HFFc6 (cell line): ENCODE data around the gene NPLOC4. TPM values are rescaled to one million over a fixed set of nuclear protein-coding genes. Genes with fewer than 3 reads are reported as not detected.

ENCODE experiments used
- DNase-seq: peaks from one replicate; pipeline ENCODE4 v3.0.0-alpha.2; 2018
- H3K27ac Mint-ChIP-seq: 2 replicates; pipeline ENCODE4 v1.8.0; 2020; ENCODE audit warnings: mild to moderate bottlenecking, mixed read lengths
- H3K27me3 Mint-ChIP-seq: 2 replicates; pipeline ENCODE4 v1.8.0; 2021; ENCODE audit warnings: mild to moderate bottlenecking, moderate library complexity, mixed read lengths; ENCODE audit not compliant: insufficient read depth
- H3K36me3 Mint-ChIP-seq: 2 replicates; pipeline ENCODE4 v1.8.0; 2021; ENCODE audit warnings: low read depth, mixed read lengths
- H3K4me1 Mint-ChIP-seq: 2 replicates; pipeline ENCODE4 v1.8.0; 2020; ENCODE audit warnings: low read depth, mixed read lengths
- H3K4me3 Mint-ChIP-seq: 2 replicates; pipeline ENCODE4 v1.8.0; 2020; ENCODE audit warnings: mild to moderate bottlenecking, moderate library complexity, mixed read lengths
- H3K9me3 Mint-ChIP-seq: 2 replicates; pipeline ENCODE4 v1.8.0; 2020; ENCODE audit warnings: mild to moderate bottlenecking, mixed read lengths
- CTCF ChIP-seq: fragments of 200-600 bp; sonication (generic); IDR thresholded peaks from 2 replicates; pipeline ENCODE4 v1.5.0; 2021; ENCODE audit warnings: antibody characterized with exemption, mild to moderate bottlenecking
- total RNA-seq, 6 experiments: library from RNA; stranded (reverse); fragmentation: NEBNext Ultra II Directional; extraction: Animal tissue kit (Norgen Biotek cat#: 25700); gene quantifications; 2 replicates in 1 of 6; 3 replicates in 5 of 6; pipeline ENCODE4 v1.2.3, GENCODE V29; 2021

Gene NPLOC4
- total RNA-seq, 6 experiments from 2014 or later: 121 to 140 (median 133) TPM

GRCh38 chr17:81652906-81653771, 16.2 kb upstream of the NPLOC4 start:
- DNase-seq: no peak
- H3K9me3 Mint-ChIP-seq: peaks cover 10% of the 10 kb centered on the region
- H3K27ac Mint-ChIP-seq: no peak overlapping the region
- H3K4me3 Mint-ChIP-seq: no peak overlapping the region
- H3K4me1 Mint-ChIP-seq: peaks cover 9% of the 10 kb centered on the region
- H3K36me3 Mint-ChIP-seq: peaks cover 4% of the 10 kb centered on the region; the same call in 1 of the 2 replicates
- no peak for TF ChIP-seq CTCF
- H3K27me3 Mint-ChIP-seq: peaks cover 13% of the 10 kb centered on the region

GRCh38 chr17:81651692-81652091, 14.8 kb upstream of the NPLOC4 start:
- DNase-seq: peak; percentile 84
- peaks cover 9% of the 10 kb centered on the region for H3K4me1 Mint-ChIP-seq
- TF ChIP-seq CTCF: no peak
- H3K36me3 Mint-ChIP-seq: peaks cover 4% of the 10 kb centered on the region; the same call in 1 of the 2 replicates
- H3K4me3 Mint-ChIP-seq: peak overlapping the region; percentile 5; the same call in 1 of the 2 replicates
- H3K27ac Mint-ChIP-seq: peak overlapping the region; percentile 18
- peaks cover 10% of the 10 kb centered on the region for H3K9me3 Mint-ChIP-seq
- H3K27me3 Mint-ChIP-seq: peaks cover 19% of the 10 kb centered on the region

- Mint-ChIP-seq H3K36me3 (peaks cover 4% of the 10 kb centered on the region; the same call in 1 of the 2 replicates), H3K4me1 (peaks cover 9% of the 10 kb centered on the region), H3K27me3 (peaks cover 19% of the 10 kb centered on the region), H3K4me3 (no peak overlapping the region), H3K27ac (no peak overlapping the region), H3K9me3 (peaks cover 10% of the 10 kb centered on the region)
- DNase-seq: no peak
- no peak for TF ChIP-seq CTCF
Measured at GRCh38 chr17:81650951-81651350, 14.0 kb upstream of the NPLOC4 start.

- Mint-ChIP-seq H3K27ac (no peak overlapping the region), H3K36me3 (peaks cover 4% of the 10 kb centered on the region; the same call in 1 of the 2 replicates), H3K27me3 (peaks cover 19% of the 10 kb centered on the region), H3K4me3 (no peak overlapping the region), H3K4me1 (peaks cover 9% of the 10 kb centered on the region), H3K9me3 (peaks cover 10% of the 10 kb centered on the region)
- TF ChIP-seq CTCF: no peak
- no peak for DNase-seq
Measured at GRCh38 chr17:81648707-81649085, 11.8 kb upstream of the NPLOC4 start.

- Mint-ChIP-seq H3K27me3 (peaks cover 18% of the 10 kb centered on the region), H3K4me1 (peaks cover 9% of the 10 kb centered on the region), H3K4me3 (no peak overlapping the region), H3K36me3 (peaks cover 4% of the 10 kb centered on the region; the same call in 1 of the 2 replicates), H3K9me3 (peaks cover 10% of the 10 kb centered on the region), H3K27ac (no peak overlapping the region)
- DNase-seq: no peak
- no peak for TF ChIP-seq CTCF
Measured at GRCh38 chr17:81648013-81648706, 11.2 kb upstream of the NPLOC4 start.
